NB4 (cell line): ENCODE measurements around the gene VAMP4.
A peak's percentile ranks its signal among the peaks of the same experiment; 100 is the strongest.

Experiments used
- DNase-seq: peaks from one replicate; pipeline ENCODE4 v3.0.0; 2010; ENCODE audit warnings: low read depth
- H3K4me3 ChIP-seq: one replicate; pipeline ENCODE4 v1.5.1; 2011; ENCODE audit warnings: mild to moderate bottlenecking, low read depth, low read length, moderate library complexity
- CTCF ChIP-seq: IDR thresholded peaks from one replicate; pipeline ENCODE4 v1.5.1; 2012; ENCODE audit warnings: low read depth, low read length
- MYC ChIP-seq: IDR thresholded peaks from 2 replicates; pipeline ENCODE4 v1.6.1; 2011; ENCODE audit warnings: low read depth, low read length
- POLR2A ChIP-seq: IDR thresholded peaks from 2 replicates; pipeline ENCODE4 v1.6.1; 2011; ENCODE audit warnings: mild to moderate bottlenecking; ENCODE audit not compliant: insufficient read length; ENCODE audit errors: extremely low read depth
- TF ChIP-seq, protein P1 (sequence below): IDR thresholded peaks from 2 replicates; pipeline ENCODE4 v1.6.1; 2011; ENCODE audit warnings: low read depth, low read length

Gene VAMP4

DNA sequence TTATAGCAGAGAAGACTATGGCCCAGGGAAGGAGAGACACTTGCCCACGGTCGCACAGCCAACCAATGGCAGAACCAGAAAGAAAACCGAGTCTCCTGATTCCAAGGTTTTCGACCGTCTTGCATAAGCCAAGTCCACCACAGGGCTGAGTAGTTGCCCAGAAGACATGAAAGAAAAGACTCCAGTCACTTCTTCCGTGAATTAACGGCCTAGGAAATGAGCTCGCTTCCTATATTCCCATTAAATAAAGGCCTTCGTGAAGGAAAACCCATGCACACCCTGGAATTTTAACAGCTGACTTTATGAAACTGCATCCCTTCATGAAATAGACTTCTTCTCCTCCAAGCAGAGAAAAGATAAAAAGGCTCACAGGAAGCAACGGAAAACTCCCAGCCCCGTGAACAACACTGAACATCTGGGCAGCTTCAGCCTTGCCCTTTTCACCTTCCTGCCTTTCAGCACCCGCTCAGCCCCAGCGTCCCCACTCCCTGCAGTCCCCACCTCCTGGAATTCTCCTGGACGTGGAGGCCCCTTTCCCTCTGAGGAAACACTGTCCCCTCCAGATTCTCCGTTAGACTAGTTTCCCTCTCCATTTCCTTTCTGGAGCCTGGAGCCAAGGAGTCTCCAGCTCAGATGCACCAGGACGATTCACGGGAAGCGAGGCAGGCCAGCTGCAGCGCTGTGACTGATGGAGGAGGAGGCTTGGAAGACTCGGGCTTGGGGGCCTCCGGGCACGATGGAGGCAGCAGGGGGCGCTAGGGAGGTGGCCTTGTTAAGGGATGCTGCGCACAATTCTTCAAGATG, 86.7 kb downstream of the VAMP4 start:
- TF ChIP-seq, protein P1, sequence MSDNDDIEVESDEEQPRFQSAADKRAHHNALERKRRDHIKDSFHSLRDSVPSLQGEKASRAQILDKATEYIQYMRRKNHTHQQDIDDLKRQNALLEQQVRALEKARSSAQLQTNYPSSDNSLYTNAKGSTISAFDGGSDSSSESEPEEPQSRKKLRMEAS = no peak
- TF ChIP-seq CTCF = peak; percentile 69
- TF ChIP-seq POLR2A = no peak
- peak; percentile 64 for DNase-seq
- no peak overlapping the region for H3K4me3 ChIP-seq

GRCh38 chr1:171654201-171654941, 87.5 kb downstream of the VAMP4 start:
- no peak overlapping the region for H3K4me3 ChIP-seq
- TF ChIP-seq POLR2A (no peak), MYC (no peak), CTCF (no peak)
- TF ChIP-seq, protein P1 = no peak
- no peak for DNase-seq

DNA sequence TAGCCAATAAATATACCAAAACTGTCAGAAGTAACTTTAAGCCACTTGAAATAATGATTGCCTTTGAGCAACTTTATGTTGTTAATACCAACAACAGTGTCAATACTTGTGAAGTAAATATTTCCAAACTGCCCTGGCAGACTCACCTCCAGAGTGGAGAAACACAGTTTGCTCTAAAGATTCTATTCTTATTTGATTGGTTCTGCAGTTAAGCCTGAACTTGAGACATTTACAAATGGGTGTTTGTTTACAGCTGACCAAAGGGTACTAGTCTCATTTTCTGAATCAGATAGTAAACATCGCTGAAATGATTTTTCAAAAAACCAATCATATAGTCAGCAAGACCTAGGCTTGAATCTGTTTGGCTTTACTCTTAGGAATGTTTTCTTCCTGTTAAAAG, 88.1 kb downstream of the VAMP4 start:
- no peak overlapping the region for H3K4me3 ChIP-seq
- no peak for TF ChIP-seq CTCF
- no peak for TF ChIP-seq MYC
- TF ChIP-seq, protein P1 = no peak
- no peak for TF ChIP-seq POLR2A
- no peak for DNase-seq

DNA sequence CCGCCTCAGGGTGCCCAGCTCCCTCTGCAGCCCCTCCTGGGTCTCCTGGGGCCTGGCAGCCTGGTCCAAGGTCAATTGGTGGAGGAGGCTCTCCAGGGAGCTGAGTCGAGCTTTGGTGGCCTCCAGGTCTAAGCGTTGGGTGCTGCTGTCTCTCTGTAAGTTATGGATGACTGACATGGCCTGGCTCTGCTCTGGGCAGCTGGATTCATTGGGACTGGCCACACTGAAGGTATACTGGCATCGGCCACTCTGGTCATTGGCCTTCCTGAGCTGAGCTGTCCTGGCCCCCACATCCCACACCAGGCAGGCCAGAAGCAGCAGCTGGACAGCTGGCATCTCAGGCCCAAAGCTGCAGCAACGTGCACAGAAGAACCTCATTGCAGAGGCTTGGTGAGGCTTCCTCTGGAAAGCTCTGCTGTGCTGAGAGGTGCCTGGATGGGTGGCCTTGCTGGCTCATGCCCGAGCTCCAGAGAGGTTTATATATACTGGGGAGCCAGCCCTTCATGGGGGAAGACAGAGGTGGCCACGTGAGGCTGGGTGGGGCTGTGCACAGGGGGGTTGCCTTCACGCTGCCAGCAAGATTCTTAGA, 89.5 kb downstream of the VAMP4 start, which contains the start of gene MYOC:
Gene MYOC, minus strand, starts transcription at position 455 of the 589 bp plus-strand sequence. Its CDS starts 77 bp downstream, at position 378.
- no peak within 1 kb of the TSS for H3K4me3 ChIP-seq

More for the DNA sequence above, 89.5 kb downstream of the VAMP4 start, which contains the start of gene MYOC:
- no peak for DNase-seq
- TF ChIP-seq MYC = no peak
- no peak for TF ChIP-seq POLR2A
- TF ChIP-seq CTCF = no peak
- TF ChIP-seq, protein P1 = no peak
